K562 (cell line): Measurements from ENCODE around the gene ZFP69. TPM values are rescaled to one million over a fixed set of nuclear protein-coding genes. Genes with fewer than 3 reads are reported as not detected.

Experiments used
- CXXC5 ChIP-seq: fragments of 250-450 bp; sonication (Bioruptor Pico); IDR thresholded peaks from 2 replicates; pipeline ENCODE4 v1.8.0; 2022; ENCODE audit warnings: inconsistent platforms, mild to moderate bottlenecking, moderate library complexity
- KAT7 ChIP-seq: sonication (generic); formaldehyde crosslinking; IDR thresholded peaks from 2 replicates; pipeline ENCODE4 v1.8.0; 2022; ENCODE audit warnings: missing genetic modification reagents, mild to moderate bottlenecking, borderline replicate concordance
- L3MBTL2 ChIP-seq: fragments of 450-650 bp; IDR thresholded peaks from 2 replicates; pipeline ENCODE4 v1.6.1; 2016; ENCODE audit warnings: mild to moderate bottlenecking, moderate library complexity
- LCOR ChIP-seq: sonication (generic); formaldehyde crosslinking; IDR thresholded peaks from 2 replicates; pipeline ENCODE4 v1.8.0; 2022; ENCODE audit warnings: mild to moderate bottlenecking, missing genetic modification reagents
- ZBTB33 ChIP-seq: sonication (generic); formaldehyde crosslinking; IDR thresholded peaks from 2 replicates; pipeline ENCODE4 v1.8.1; 2023; ENCODE audit warnings: mild to moderate bottlenecking, missing genetic modification reagents
- ZNF146 ChIP-seq: IDR thresholded peaks from one replicate; pipeline ENCODE4 v1.6.1; 2018; ENCODE audit warnings: missing compliant biosample characterization; ENCODE audit not compliant: unreplicated experiment
- ZNF592 ChIP-seq: fragments of 450-650 bp; IDR thresholded peaks from 2 replicates; pipeline ENCODE4 v1.6.1; 2017; ENCODE audit warnings: antibody characterized with exemption, mild to moderate bottlenecking
- polyA plus RNA-seq, 8 experiments: library from polyadenylated mRNA; depleted of rRNA in 4 of 8; stranded (reverse) in 5 of 8; unstranded in 3 of 8; fragments of >200 nt; fragmentation: Nextera tagmentation in 2 of 8; fragmentation: Illumina TruSeq in 1 of 8; extraction: Ambion mirVana in 2 of 8; extraction: Trizol in 1 of 8; gene quantifications; 2 replicates each; pipeline versions ENCODE4 v1.2.1 to v1.2.3, GENCODE V29; 2011 to 2014; ENCODE audit warnings: inconsistent platforms in 1 of 8, missing spikeins in 1 of 8
- total RNA-seq, 7 experiments: library from RNA; depleted of rRNA in 6 of 7; stranded (reverse); fragments of >200 nt in 6 of 7; fragmentation: Illumina TruSeq in 2 of 7; extraction: Trizol in 2 of 7; gene quantifications; 2 replicates each; pipeline versions ENCODE4 v1.2.1 to v1.2.3, GENCODE V29; 2011 to 2021; ENCODE audit warnings: low replicate concordance in 1 of 7
- TF ChIP-seq, protein P1 (sequence below): fragments of 450-650 bp; IDR thresholded peaks from 2 replicates; pipeline ENCODE4 v1.6.1; 2016; ENCODE audit warnings: mild to moderate bottlenecking, moderate library complexity

Gene ZFP69
- total and polyA plus RNA-seq, 9 of the 15 experiments (the other 6 are each of a cell fraction or from before 2014, with no cell fraction given), result 2.0 to 8.4 (median 5.7) TPM

GRCh38 chr1:40508375-40509341 lies 31.6 kb downstream of the ZFP69 start, which contains the start of gene EXO5 (continued):
- TF ChIP-seq, protein P1, sequence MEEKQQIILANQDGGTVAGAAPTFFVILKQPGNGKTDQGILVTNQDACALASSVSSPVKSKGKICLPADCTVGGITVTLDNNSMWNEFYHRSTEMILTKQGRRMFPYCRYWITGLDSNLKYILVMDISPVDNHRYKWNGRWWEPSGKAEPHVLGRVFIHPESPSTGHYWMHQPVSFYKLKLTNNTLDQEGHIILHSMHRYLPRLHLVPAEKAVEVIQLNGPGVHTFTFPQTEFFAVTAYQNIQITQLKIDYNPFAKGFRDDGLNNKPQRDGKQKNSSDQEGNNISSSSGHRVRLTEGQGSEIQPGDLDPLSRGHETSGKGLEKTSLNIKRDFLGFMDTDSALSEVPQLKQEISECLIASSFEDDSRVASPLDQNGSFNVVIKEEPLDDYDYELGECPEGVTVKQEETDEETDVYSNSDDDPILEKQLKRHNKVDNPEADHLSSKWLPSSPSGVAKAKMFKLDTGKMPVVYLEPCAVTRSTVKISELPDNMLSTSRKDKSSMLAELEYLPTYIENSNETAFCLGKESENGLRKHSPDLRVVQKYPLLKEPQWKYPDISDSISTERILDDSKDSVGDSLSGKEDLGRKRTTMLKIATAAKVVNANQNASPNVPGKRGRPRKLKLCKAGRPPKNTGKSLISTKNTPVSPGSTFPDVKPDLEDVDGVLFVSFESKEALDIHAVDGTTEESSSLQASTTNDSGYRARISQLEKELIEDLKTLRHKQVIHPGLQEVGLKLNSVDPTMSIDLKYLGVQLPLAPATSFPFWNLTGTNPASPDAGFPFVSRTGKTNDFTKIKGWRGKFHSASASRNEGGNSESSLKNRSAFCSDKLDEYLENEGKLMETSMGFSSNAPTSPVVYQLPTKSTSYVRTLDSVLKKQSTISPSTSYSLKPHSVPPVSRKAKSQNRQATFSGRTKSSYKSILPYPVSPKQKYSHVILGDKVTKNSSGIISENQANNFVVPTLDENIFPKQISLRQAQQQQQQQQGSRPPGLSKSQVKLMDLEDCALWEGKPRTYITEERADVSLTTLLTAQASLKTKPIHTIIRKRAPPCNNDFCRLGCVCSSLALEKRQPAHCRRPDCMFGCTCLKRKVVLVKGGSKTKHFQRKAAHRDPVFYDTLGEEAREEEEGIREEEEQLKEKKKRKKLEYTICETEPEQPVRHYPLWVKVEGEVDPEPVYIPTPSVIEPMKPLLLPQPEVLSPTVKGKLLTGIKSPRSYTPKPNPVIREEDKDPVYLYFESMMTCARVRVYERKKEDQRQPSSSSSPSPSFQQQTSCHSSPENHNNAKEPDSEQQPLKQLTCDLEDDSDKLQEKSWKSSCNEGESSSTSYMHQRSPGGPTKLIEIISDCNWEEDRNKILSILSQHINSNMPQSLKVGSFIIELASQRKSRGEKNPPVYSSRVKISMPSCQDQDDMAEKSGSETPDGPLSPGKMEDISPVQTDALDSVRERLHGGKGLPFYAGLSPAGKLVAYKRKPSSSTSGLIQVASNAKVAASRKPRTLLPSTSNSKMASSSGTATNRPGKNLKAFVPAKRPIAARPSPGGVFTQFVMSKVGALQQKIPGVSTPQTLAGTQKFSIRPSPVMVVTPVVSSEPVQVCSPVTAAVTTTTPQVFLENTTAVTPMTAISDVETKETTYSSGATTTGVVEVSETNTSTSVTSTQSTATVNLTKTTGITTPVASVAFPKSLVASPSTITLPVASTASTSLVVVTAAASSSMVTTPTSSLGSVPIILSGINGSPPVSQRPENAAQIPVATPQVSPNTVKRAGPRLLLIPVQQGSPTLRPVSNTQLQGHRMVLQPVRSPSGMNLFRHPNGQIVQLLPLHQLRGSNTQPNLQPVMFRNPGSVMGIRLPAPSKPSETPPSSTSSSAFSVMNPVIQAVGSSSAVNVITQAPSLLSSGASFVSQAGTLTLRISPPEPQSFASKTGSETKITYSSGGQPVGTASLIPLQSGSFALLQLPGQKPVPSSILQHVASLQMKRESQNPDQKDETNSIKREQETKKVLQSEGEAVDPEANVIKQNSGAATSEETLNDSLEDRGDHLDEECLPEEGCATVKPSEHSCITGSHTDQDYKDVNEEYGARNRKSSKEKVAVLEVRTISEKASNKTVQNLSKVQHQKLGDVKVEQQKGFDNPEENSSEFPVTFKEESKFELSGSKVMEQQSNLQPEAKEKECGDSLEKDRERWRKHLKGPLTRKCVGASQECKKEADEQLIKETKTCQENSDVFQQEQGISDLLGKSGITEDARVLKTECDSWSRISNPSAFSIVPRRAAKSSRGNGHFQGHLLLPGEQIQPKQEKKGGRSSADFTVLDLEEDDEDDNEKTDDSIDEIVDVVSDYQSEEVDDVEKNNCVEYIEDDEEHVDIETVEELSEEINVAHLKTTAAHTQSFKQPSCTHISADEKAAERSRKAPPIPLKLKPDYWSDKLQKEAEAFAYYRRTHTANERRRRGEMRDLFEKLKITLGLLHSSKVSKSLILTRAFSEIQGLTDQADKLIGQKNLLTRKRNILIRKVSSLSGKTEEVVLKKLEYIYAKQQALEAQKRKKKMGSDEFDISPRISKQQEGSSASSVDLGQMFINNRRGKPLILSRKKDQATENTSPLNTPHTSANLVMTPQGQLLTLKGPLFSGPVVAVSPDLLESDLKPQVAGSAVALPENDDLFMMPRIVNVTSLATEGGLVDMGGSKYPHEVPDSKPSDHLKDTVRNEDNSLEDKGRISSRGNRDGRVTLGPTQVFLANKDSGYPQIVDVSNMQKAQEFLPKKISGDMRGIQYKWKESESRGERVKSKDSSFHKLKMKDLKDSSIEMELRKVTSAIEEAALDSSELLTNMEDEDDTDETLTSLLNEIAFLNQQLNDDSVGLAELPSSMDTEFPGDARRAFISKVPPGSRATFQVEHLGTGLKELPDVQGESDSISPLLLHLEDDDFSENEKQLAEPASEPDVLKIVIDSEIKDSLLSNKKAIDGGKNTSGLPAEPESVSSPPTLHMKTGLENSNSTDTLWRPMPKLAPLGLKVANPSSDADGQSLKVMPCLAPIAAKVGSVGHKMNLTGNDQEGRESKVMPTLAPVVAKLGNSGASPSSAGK, result peak; percentile 85
- TF ChIP-seq LCOR (CRISPR knock-in tag) (peak; percentile 79), L3MBTL2 (peak; percentile 91), CXXC5 (CRISPR knock-in tag) (peak; percentile 42; the same call in 1 of the 2 replicates), ZBTB33 (CRISPR knock-in tag) (0 out of 2 replicates have a peak, but pooled peaks have one; percentile 32), ZNF592 (peak; percentile 67), KAT7 (peak; percentile 50; the same call in 1 of the 2 replicates), ZNF146 (CRISPR knock-in tag) (no peak)
